HUES48 (cell line): ENCODE results near the gene SLC28A3.
A peak's percentile ranks its signal among the peaks of the same experiment; 100 is the strongest.

Experiments
- H3K27ac ChIP-seq: one replicate; pipeline ENCODE4 v1.7.0; 2013; ENCODE audit warnings: low read depth, low read length, inconsistent platforms
- H3K27me3 ChIP-seq: 2 replicates; pipeline ENCODE4 v1.6.1; 2013; ENCODE audit warnings: mild to moderate bottlenecking, low read length; ENCODE audit not compliant: control insufficient read depth, insufficient read depth
- H3K36me3 ChIP-seq: 2 replicates; pipeline ENCODE4 v1.6.1; 2013; ENCODE audit warnings: low read length; ENCODE audit not compliant: control insufficient read depth, insufficient read depth
- H3K4me1 ChIP-seq: 2 replicates; pipeline ENCODE4 v1.6.1; 2013; ENCODE audit warnings: mild to moderate bottlenecking, low read length; ENCODE audit not compliant: control insufficient read depth, insufficient read depth
- H3K4me3 ChIP-seq: 2 replicates; pipeline ENCODE4 v1.5.1; 2013; ENCODE audit warnings: mild to moderate bottlenecking, low read depth, low read length
- H3K9ac ChIP-seq: 2 replicates; pipeline ENCODE4 v1.6.1; 2013; ENCODE audit warnings: mild to moderate bottlenecking, low read depth, low read length, moderate library complexity
- H3K9me3 ChIP-seq: 2 replicates; pipeline ENCODE4 v1.6.1; 2013; ENCODE audit warnings: low read length; ENCODE audit not compliant: control insufficient read depth, insufficient read depth

The SLC28A3 gene

DNA sequence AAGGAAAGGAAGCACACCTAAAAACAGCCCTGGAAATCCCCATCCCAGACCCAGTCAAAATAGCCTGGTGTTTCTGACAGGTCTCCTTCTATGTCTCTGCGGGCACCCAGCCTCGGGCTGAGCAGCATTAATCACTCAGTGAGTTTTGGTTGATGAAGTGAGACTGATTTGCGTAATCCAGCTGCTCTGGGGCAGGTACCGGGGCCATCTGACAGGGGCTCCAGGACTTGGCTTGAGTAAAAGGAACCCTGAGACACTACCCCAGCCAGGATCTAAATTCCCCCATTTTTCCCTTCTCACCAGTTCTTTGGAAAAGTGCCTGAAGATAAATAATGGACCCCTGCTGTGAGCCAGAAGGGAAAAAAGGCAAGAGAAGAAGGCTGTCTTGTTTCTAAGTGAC lies 596 bp downstream of the SLC28A3 start:
- Histone ChIP-seq H3K9ac (no peak overlapping the region), H3K4me3 (no peak overlapping the region), H3K27me3 (no peaks in the 10 kb centered on the region)

DNA sequence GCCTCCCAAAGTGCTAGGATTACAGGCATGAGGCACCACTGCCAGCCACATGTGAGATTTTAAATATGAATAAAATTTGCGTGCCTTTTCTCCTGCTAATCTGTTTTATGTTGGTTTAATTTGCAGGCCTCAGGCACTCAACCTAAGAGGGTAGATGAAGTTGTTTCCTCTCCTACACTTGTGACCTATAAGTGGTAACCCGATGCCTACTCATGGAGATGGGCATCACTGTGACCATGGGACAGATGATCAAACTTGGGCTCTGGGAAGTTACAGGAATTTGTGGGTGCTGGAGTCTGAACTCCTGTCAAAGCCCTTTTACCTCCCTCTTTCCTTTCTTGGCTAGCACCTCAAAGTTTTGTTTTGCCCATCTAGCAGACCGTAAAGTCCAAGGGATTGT lies 1.1 kb downstream of the SLC28A3 start:
- H3K9me3 ChIP-seq: no peaks in the 10 kb centered on the region
- H3K9ac ChIP-seq: no peak overlapping the region
- H3K27me3 ChIP-seq: no peaks in the 10 kb centered on the region
- no peak overlapping the region for H3K27ac ChIP-seq
- H3K4me3 ChIP-seq: no peak overlapping the region
- H3K4me1 ChIP-seq: peaks cover 11% of the 10 kb centered on the region
- no peaks in the 10 kb centered on the region for H3K36me3 ChIP-seq

More for the DNA sequence above, 596 bp downstream of the SLC28A3 start:
- Histone ChIP-seq H3K36me3 (no peaks in the 10 kb centered on the region), H3K27ac (peak overlapping the region; percentile 53), H3K4me1 (peaks cover 11% of the 10 kb centered on the region), H3K9me3 (no peaks in the 10 kb centered on the region)

DNA sequence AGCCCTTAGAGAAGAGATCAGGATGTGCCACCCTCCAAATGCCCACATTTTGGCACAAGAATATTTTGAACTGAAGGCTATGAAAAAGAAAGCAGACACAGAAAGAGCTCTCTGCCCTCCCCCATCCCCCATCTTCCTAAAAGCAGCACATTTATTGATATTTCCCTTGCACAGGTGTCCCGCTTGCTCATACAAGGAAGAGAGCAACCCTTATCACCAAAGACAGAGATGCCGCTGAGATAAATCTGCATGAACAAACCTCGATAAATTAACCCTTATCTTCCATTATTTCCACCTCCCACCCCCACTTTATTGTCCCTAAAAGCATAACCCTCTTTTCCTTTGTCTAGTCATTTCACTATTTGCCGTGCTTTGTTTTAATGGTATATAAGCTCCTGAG lies 1.8 kb downstream of the SLC28A3 start:
- Histone ChIP-seq H3K36me3 (no peaks in the 10 kb centered on the region), H3K27me3 (no peaks in the 10 kb centered on the region), H3K4me1 (peaks cover 11% of the 10 kb centered on the region), H3K9ac (no peak overlapping the region), H3K27ac (no peak overlapping the region), H3K4me3 (no peak overlapping the region), H3K9me3 (no peaks in the 10 kb centered on the region)

DNA sequence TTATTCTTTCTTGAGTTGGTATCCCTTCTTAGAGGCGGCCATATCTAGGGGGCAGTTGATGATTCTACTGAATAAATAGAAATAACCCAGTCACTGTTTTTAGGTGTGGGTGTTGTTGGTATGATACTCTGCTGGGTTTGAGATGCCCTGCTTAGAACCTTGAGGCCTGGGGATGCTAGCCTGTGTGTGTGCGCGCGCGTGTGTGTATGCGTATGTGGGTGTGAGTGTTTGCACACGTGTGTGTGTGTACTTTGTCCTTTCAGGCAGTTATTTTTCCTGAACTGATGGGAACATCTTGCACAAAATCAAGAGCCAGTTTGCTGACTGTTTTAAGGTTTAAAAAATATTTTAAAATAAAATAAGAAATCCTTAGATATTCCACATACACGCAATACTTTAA lies 3.3 kb downstream of the SLC28A3 start:
- H3K9me3 ChIP-seq: no peaks in the 10 kb centered on the region
- no peak overlapping the region for H3K9ac ChIP-seq
- H3K4me3 ChIP-seq: no peak overlapping the region
- H3K4me1 ChIP-seq: peaks cover 11% of the 10 kb centered on the region
- H3K27ac ChIP-seq: no peak overlapping the region
- H3K36me3 ChIP-seq: no peaks in the 10 kb centered on the region
- no peaks in the 10 kb centered on the region for H3K27me3 ChIP-seq

DNA sequence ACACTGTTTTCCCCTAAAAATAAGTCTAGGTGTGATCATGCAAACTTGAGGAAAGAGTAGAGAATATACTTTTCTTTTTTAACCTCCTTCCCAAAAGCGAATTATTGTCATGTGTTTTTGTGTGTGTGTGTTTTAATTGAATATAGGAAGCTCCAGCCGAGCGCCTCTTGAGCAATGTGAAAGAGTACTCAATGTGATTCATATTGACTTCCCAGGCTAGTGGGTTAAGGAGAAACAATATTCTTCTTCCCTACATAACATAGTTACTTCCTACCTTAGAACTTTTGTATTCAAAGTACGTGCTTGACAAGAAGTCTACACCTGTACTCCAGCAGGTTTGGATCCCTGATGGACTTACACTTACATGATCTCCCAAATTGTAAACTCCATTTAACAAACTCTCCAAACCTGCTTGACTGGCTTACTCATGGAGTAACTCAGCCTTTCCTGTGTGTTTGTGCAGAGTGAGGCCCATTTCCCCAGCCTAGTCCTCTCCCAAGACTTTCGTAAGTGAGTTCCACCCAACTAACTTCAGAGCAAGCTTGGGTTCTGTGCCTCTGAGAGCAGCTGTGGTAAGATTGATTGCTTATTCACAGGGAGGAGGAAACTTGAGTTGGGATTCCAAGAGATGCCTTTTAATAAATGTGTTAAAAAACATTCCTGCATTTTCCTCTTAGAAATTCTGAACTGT lies 9.3 kb downstream of the SLC28A3 start:
- Histone ChIP-seq H3K36me3 (no peaks in the 10 kb centered on the region), H3K4me3 (no peak overlapping the region), H3K9me3 (no peaks in the 10 kb centered on the region), H3K9ac (no peak overlapping the region), H3K27ac (no peak overlapping the region), H3K27me3 (no peaks in the 10 kb centered on the region), H3K4me1 (peaks cover 8% of the 10 kb centered on the region)

DNA sequence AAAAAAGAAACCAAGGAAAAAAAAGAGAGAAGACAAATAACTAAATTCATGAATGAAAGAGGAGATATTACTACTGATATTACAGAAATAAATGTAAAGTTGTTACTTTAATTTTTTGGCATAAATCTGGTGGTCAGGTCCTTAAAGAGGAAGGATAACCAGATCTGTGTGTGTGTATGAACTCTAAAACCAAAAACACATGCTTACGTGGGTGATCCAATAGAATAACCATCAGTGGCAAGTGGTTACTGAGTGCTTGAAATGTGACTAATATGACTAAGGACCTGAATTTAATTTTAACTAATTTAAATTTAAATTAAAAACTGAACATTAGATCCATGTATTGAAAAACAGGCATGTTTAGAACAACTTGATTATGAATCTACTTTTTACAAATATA lies 10.3 kb downstream of the SLC28A3 start:
- peaks cover 8% of the 10 kb centered on the region for H3K4me1 ChIP-seq
- no peak overlapping the region for H3K4me3 ChIP-seq
- no peaks in the 10 kb centered on the region for H3K27me3 ChIP-seq
- H3K27ac ChIP-seq: no peak overlapping the region
- H3K9me3 ChIP-seq: no peaks in the 10 kb centered on the region
- H3K36me3 ChIP-seq: no peaks in the 10 kb centered on the region
- H3K9ac ChIP-seq: no peak overlapping the region

DNA sequence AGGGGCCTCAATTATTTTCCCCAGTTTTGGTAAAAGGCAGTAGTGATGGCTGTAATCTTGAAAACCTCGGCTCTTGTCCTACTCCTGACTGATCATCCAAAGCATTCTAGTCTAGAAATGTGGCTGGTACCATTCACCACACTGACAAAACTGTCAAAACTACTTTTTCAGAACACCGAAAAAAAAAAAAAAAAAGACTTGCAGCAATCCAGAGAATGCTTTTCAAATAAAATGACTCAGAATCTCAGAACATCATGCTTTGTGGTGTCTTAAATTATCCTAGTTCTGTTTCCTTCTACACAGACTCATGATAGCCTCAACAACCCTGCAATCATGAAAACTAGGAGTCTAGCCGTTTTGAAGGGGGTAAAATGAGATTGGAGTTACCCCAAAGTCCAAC lies 13.4 kb downstream of the SLC28A3 start:
- H3K9ac ChIP-seq: no peak overlapping the region
- H3K4me3 ChIP-seq: no peak overlapping the region
- peaks cover 8% of the 10 kb centered on the region for H3K4me1 ChIP-seq
- no peaks in the 10 kb centered on the region for H3K9me3 ChIP-seq
- no peaks in the 10 kb centered on the region for H3K36me3 ChIP-seq
- no peaks in the 10 kb centered on the region for H3K27me3 ChIP-seq
- no peak overlapping the region for H3K27ac ChIP-seq

DNA sequence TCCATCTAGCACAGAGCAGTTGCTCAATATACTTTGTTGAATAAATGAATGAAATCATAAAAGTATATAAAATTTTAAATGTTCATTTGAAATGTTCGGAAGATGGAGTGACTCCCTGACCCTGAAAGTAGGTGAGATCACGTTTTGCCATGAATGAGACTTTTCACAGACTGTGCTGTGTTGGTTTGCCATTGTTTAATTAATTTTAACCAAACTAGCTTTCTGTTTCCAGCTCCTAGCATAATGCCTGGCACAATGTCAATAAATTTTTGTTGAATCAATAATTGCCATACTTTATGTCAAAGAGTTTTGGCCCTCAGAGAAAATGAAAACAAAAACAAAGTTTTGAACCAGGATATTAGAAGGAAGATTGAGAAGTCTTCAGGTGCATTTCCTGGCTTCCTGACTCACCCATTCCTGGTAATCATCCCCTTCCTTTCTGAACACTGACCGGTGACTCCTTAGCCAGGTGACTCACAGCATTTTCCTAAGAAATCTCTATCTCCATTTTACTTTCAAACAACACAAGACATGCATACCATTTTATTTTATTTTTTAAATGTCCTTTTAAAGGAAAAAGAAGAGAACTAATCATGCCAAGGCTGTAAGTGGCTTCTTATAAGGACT lies 15.1 kb downstream of the SLC28A3 start:
- Histone ChIP-seq H3K4me3 (no peak overlapping the region), H3K36me3 (no peaks in the 10 kb centered on the region), H3K9ac (no peak overlapping the region), H3K4me1 (no peaks in the 10 kb centered on the region), H3K9me3 (no peaks in the 10 kb centered on the region), H3K27ac (peak overlapping the region; percentile 7), H3K27me3 (no peaks in the 10 kb centered on the region)

DNA sequence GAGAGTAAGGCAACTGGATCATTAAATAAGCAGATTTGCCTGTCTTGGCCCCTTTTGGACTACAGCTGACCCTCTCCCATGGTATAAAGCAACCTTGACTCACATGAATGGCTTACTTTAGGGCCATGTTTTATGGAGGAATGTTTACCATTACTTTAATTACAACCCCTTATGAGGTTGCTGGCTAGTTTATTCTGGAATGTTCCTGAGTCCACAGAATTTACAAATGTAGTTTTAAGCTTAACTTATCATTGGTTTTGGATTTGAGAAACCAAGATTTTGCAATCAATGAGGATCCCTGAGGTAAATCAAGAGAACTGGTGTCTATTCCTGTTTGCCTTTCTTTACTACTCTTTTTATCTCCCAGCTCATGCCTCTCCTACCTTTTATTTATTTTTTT lies 15.7 kb downstream of the SLC28A3 start:
- H3K9me3 ChIP-seq: no peaks in the 10 kb centered on the region
- no peaks in the 10 kb centered on the region for H3K4me1 ChIP-seq
- H3K27me3 ChIP-seq: no peaks in the 10 kb centered on the region
- no peak overlapping the region for H3K27ac ChIP-seq
- no peak overlapping the region for H3K9ac ChIP-seq
- H3K36me3 ChIP-seq: no peaks in the 10 kb centered on the region
- no peak overlapping the region for H3K4me3 ChIP-seq

DNA sequence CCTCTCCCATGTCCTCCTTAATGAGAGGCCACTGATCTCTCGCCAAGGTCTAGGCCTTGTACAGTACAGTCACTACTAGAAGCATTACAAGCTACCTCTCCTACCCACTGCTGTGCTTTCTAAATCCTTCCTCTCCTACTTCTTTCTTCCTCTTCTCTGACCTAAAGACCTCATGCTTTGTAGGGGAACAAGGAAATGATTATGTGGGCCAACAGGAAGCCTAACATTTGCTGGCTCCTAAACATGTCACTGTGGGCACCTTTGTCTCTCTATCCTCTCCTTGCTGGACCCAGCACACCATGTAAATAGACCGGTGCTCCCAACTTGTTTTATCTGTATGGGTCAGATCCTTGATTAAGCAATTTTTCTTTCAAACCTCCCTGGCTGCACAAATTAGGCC lies 16.7 kb downstream of the SLC28A3 start:
- Histone ChIP-seq H3K9ac (no peak overlapping the region), H3K27ac (no peak overlapping the region), H3K4me3 (no peak overlapping the region), H3K9me3 (no peaks in the 10 kb centered on the region), H3K4me1 (no peaks in the 10 kb centered on the region), H3K27me3 (no peaks in the 10 kb centered on the region), H3K36me3 (no peaks in the 10 kb centered on the region)

DNA sequence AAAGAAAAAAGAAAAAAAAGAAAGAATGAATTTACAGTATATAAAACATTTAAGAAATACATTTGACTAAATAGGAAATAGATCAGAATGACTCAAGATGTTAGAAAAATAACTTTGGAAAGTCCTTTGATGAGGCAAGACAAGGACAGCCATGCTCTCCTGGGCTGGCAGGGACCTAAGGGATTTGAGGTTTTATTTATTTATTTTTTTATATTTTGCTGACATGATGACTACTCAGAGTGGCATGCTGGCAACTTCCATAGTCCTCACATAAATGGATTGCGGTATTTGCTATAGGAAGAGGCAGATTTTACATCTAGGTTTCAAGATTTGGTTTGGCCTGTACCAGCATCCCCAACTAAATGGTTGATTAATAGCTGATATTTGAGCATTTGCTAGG lies 17.7 kb downstream of the SLC28A3 start:
- Histone ChIP-seq H3K4me3 (no peak overlapping the region), H3K36me3 (no peaks in the 10 kb centered on the region), H3K27me3 (no peaks in the 10 kb centered on the region), H3K27ac (no peak overlapping the region), H3K9ac (no peak overlapping the region), H3K9me3 (no peaks in the 10 kb centered on the region), H3K4me1 (no peaks in the 10 kb centered on the region)
